BLaER1 treated with 17β-estradiol and CSF1 and Interleukin-3, amounts not matched to agents 10 nM and 100 nM (cell line): ENCODE data around the gene HLCS.

Source experiments
- H3K27ac ChIP-seq, 11 experiments: shearing (Covaris generic); formaldehyde crosslinking; 2 replicates each; pipeline ENCODE4 v1.8.1; 2022
- H3K27me3 ChIP-seq, 11 experiments: shearing (Covaris generic); formaldehyde crosslinking; 2 replicates each; pipeline ENCODE4 v1.8.1; 2022
- H3K36me3 ChIP-seq, 11 experiments: shearing (Covaris generic); formaldehyde crosslinking; 2 replicates each; pipeline ENCODE4 v1.8.1; 2022
- H3K4me1 ChIP-seq, 10 experiments: shearing (Covaris generic); formaldehyde crosslinking; 2 replicates each; pipeline ENCODE4 v1.8.1; 2022
- H3K4me2 ChIP-seq, 11 experiments: shearing (Covaris generic); formaldehyde crosslinking; 2 replicates each; pipeline ENCODE4 v1.8.1; 2022
- H3K4me3 ChIP-seq, 10 experiments: shearing (Covaris generic); formaldehyde crosslinking; 2 replicates each; pipeline ENCODE4 v1.8.1; 2022
- H3K9ac ChIP-seq, 11 experiments: shearing (Covaris generic); formaldehyde crosslinking; 2 replicates each; pipeline ENCODE4 v1.8.1; 2022
- H3K9me3 ChIP-seq, 11 experiments: shearing (Covaris generic); formaldehyde crosslinking; replicated peaks in 1 of 11; 2 replicates each; pipeline ENCODE4 v1.8.1; 2022
- H4K20me1 ChIP-seq, 11 experiments: shearing (Covaris generic); formaldehyde crosslinking; 2 replicates each; pipeline ENCODE4 v1.8.1; 2022
- Cebpa-rat ChIP-seq, 11 experiments: shearing (Covaris generic); IDR thresholded peaks; 2 replicates each; pipeline ENCODE4 v1.8.1; 2022

The HLCS gene

GRCh38 chr21:36929622-36930021, 36.8 kb downstream of the HLCS start:
- TF ChIP-seq Cebpa-rat (IDR thresholded peaks at IDR 0.05): no peak
- H3K4me2 ChIP-seq: no peak overlapping the region

GRCh38 chr21:36928960-36929359, 37.5 kb downstream of the HLCS start:
- Histone ChIP-seq H3K9me3 (no peaks in the 10 kb centered on the region), H3K9ac (no peak overlapping the region), H3K4me1 (peaks cover 0 to 9% (median 0%) of the 10 kb centered on the region in 10 experiments; a peak in 6 of 20 replicates), H3K27ac (no peak overlapping the region), H3K4me3 (no peak overlapping the region), H3K36me3 (peaks cover 16 to 58% (median 31%) of the 10 kb centered on the region in 11 experiments; a peak in 19 of 22 replicates), H4K20me1 (peaks cover 0 to 21% (median 0%) of the 10 kb centered on the region in 11 experiments; a peak in 4 of 22 replicates), H3K4me2 (no peak overlapping the region), H3K27me3 (no peaks in the 10 kb centered on the region)
- no peak for TF ChIP-seq Cebpa-rat (IDR thresholded peaks at IDR 0.05)

More at GRCh38 chr21:36929622-36930021, 36.8 kb downstream of the HLCS start:
- Histone ChIP-seq H3K4me3 (no peak overlapping the region), H3K27ac (no peak overlapping the region), H4K20me1 (peaks cover 0 to 21% (median 0%) of the 10 kb centered on the region in 11 experiments; a peak in 4 of 22 replicates), H3K9ac (no peak overlapping the region), H3K4me1 (peaks cover 0 to 9% (median 0%) of the 10 kb centered on the region in 10 experiments; a peak in 6 of 20 replicates), H3K27me3 (no peaks in the 10 kb centered on the region), H3K36me3 (peaks cover 17 to 65% (median 32%) of the 10 kb centered on the region in 11 experiments; a peak in 19 of 22 replicates), H3K9me3 (no peaks in the 10 kb centered on the region)

- H3K4me3 ChIP-seq: no peak overlapping the region
- H3K27ac ChIP-seq: no peak overlapping the region
- H3K9ac ChIP-seq: no peak overlapping the region
- no peak overlapping the region for H3K4me2 ChIP-seq
- peaks cover 0 to 9% (median 0%) of the 10 kb centered on the region in 10 experiments; a peak in 6 of 20 replicates for H3K4me1 ChIP-seq
- TF ChIP-seq Cebpa-rat (IDR thresholded peaks at IDR 0.05): no peak
- peaks cover 0 to 18% (median 0%) of the 10 kb centered on the region in 11 experiments; a peak in 5 of 22 replicates for H4K20me1 ChIP-seq
- H3K9me3 ChIP-seq: no peaks in the 10 kb centered on the region
- peaks cover 9 to 55% (median 21%) of the 10 kb centered on the region in 11 experiments; a peak in 19 of 22 replicates for H3K36me3 ChIP-seq
- no peaks in the 10 kb centered on the region for H3K27me3 ChIP-seq
Observed at GRCh38 chr21:36927719-36928117, 38.8 kb downstream of the HLCS start.

GRCh38 chr21:36926989-36927718, 39.3 kb downstream of the HLCS start:
- Histone ChIP-seq H4K20me1 (peaks cover 0 to 18% (median 0%) of the 10 kb centered on the region in 11 experiments; a peak in 5 of 22 replicates), H3K27ac (no peak overlapping the region), H3K4me1 (peaks cover 0 to 9% (median 0%) of the 10 kb centered on the region in 10 experiments; a peak in 6 of 20 replicates), H3K36me3 (peaks cover 9 to 52% (median 21%) of the 10 kb centered on the region in 11 experiments; a peak in 17 of 22 replicates), H3K9me3 (no peaks in the 10 kb centered on the region), H3K9ac (0 out of 22 replicates have a peak overlapping the region, but pooled peaks of 1 of the 11 experiments have one; percentile 15), H3K4me2 (peak overlapping the region in 3 of 11 experiments; percentile 27 to 56 (median 44); a peak in 4 of 22 replicates), H3K4me3 (no peak overlapping the region), H3K27me3 (no peaks in the 10 kb centered on the region)
- no peak for TF ChIP-seq Cebpa-rat (IDR thresholded peaks at IDR 0.05)

GRCh38 chr21:36923270-36923669, 43.2 kb downstream of the HLCS start:
- H3K36me3 ChIP-seq: peaks cover 3 to 47% (median 12%) of the 10 kb centered on the region in 11 experiments; a peak in 16 of 22 replicates
- H3K4me1 ChIP-seq: peaks cover 0 to 9% (median 0%) of the 10 kb centered on the region in 10 experiments; a peak in 6 of 20 replicates
- no peaks in the 10 kb centered on the region for H3K27me3 ChIP-seq
- no peak overlapping the region for H3K9ac ChIP-seq
- peaks cover 0 to 12% (median 0%) of the 10 kb centered on the region in 11 experiments; a peak in 4 of 22 replicates for H4K20me1 ChIP-seq
- no peaks in the 10 kb centered on the region for H3K9me3 ChIP-seq
- H3K4me3 ChIP-seq: no peak overlapping the region
- no peak overlapping the region for H3K27ac ChIP-seq
- TF ChIP-seq Cebpa-rat (IDR thresholded peaks at IDR 0.05): no peak
- H3K4me2 ChIP-seq: no peak overlapping the region

GRCh38 chr21:36922861-36923260, 43.6 kb downstream of the HLCS start:
- H3K27ac ChIP-seq: no peak overlapping the region
- no peaks in the 10 kb centered on the region for H3K9me3 ChIP-seq

GRCh38 chr21:36918291-36918690, 48.2 kb downstream of the HLCS start:
- Histone ChIP-seq H3K36me3 (peaks cover 0 to 45% (median 4%) of the 10 kb centered on the region in 11 experiments; a peak in 9 of 22 replicates), H3K9me3 (peaks cover 0 to 7% (median 0%) of the 10 kb centered on the region in 11 experiments; a peak in 2 of 22 replicates), H3K4me1 (peaks cover 8 to 17% (median 13%) of the 10 kb centered on the region in 10 experiments; a peak in 19 of 20 replicates), H4K20me1 (peaks cover 0 to 8% (median 0%) of the 10 kb centered on the region in 11 experiments; a peak in 2 of 22 replicates), H3K9ac (no peak overlapping the region), H3K27ac (no peak overlapping the region), H3K4me3 (no peak overlapping the region), H3K27me3 (no peaks in the 10 kb centered on the region), H3K4me2 (no peak overlapping the region)
- TF ChIP-seq Cebpa-rat (IDR thresholded peaks at IDR 0.05): no peak

More at GRCh38 chr21:36922861-36923260, 43.6 kb downstream of the HLCS start:
- Histone ChIP-seq H4K20me1 (peaks cover 0 to 11% (median 0%) of the 10 kb centered on the region in 11 experiments; a peak in 4 of 22 replicates), H3K4me2 (no peak overlapping the region), H3K9ac (no peak overlapping the region), H3K4me1 (peaks cover 0 to 9% (median 0%) of the 10 kb centered on the region in 10 experiments; a peak in 6 of 20 replicates), H3K4me3 (no peak overlapping the region), H3K36me3 (peaks cover 3 to 46% (median 11%) of the 10 kb centered on the region in 11 experiments; a peak in 15 of 22 replicates), H3K27me3 (no peaks in the 10 kb centered on the region)
- no peak for TF ChIP-seq Cebpa-rat (IDR thresholded peaks at IDR 0.05)

- Histone ChIP-seq H3K9ac (no peak overlapping the region), H3K4me1 (peaks cover 8 to 17% (median 13%) of the 10 kb centered on the region in 10 experiments; a peak in 19 of 20 replicates), H3K27me3 (no peaks in the 10 kb centered on the region), H3K27ac (no peak overlapping the region), H4K20me1 (peaks cover 0 to 8% (median 0%) of the 10 kb centered on the region in 11 experiments; a peak in 1 of 22 replicates), H3K4me3 (no peak overlapping the region), H3K36me3 (peaks cover 0 to 40% (median 1%) of the 10 kb centered on the region in 11 experiments; a peak in 9 of 22 replicates), H3K9me3 (peaks cover 0 to 7% (median 0%) of the 10 kb centered on the region in 11 experiments; a peak in 2 of 22 replicates), H3K4me2 (peak overlapping the region in 6 of 11 experiments; percentile 38 to 58 (median 48); a peak in 11 of 22 replicates)
- no peak for TF ChIP-seq Cebpa-rat (IDR thresholded peaks at IDR 0.05)
Observed at GRCh38 chr21:36917471-36918158, 48.9 kb downstream of the HLCS start.
